HG02759 (cell line): ENCODE data around the gene ENTPD1.

Source experiments
- ATAC-seq: cut with Tn5 transposase; IDR thresholded peaks from one replicate; pipeline ENCODE4 v1.9.1; 2021; ENCODE audit warnings: mild to moderate bottlenecking, moderate library complexity; ENCODE audit not compliant: unreplicated experiment

ENTPD1 gene

DNA sequence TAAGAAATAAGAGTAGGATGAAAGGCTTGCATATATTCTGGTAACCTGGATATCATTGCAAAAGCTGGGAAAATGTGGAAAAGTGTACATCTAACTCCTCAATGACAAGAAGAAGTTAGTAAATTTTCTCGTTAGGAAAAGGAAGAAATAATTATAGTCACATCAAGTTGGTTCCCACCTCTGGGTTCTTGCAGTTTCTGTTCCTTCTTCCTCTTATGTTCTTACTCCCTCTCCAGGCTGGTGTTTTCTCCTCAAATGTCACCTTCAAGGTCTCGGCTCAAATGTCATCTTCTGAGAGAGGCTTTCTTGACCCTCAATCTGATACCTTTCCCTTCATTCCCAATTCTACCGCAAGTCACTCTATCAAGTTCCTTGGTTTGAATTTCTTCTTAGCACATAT lies 64.4 kb downstream of the ENTPD1 start:
- no peak for ATAC-seq

DNA sequence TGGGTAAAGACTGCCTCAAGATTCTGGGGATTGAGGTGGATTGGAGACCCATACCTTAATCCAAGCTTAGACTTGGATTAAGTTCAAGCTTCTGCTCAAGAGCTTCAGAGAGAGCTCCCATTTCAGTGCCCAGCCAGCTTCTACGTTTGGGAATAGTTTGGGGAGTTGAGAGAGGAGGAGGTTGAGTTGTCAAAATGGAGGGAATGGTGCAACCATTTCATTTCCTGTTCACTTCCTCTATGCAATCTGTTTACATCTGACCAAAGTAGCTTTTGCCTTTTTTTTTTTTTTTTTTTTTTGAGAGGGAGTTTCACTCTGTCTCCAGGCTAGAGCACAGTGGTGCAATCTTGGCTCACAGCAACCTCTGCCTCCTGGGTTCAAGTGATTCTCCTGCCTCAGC lies 65.8 kb downstream of the ENTPD1 start:
- no peak for ATAC-seq

GRCh38 chr10:95830044-95830443 lies 74.1 kb downstream of the ENTPD1 start:
- no peak for ATAC-seq

DNA sequence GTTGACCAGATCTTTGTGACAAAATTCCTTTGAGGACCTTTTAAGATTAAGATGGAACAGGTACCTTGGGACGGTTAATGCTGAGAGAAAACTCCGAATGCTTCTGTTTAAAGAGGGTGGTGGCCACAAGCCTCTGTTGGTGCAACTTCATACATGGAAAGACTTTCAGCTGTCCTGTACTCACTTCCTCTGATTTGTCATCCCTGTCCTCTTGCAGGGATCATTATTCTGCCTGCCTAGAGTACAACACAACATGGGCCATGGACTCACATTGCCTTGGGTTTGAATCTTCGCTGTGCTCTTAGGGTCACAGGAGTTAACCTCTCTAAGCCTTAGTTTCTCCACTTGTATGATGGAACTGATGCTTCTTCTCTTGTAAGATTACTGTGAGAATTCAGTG lies 75.1 kb downstream of the ENTPD1 start:
- no peak for ATAC-seq

- no peak for ATAC-seq
These were observed 75.6 kb downstream of the ENTPD1 start for GRCh38 chr10:95831515-95831914.

DNA sequence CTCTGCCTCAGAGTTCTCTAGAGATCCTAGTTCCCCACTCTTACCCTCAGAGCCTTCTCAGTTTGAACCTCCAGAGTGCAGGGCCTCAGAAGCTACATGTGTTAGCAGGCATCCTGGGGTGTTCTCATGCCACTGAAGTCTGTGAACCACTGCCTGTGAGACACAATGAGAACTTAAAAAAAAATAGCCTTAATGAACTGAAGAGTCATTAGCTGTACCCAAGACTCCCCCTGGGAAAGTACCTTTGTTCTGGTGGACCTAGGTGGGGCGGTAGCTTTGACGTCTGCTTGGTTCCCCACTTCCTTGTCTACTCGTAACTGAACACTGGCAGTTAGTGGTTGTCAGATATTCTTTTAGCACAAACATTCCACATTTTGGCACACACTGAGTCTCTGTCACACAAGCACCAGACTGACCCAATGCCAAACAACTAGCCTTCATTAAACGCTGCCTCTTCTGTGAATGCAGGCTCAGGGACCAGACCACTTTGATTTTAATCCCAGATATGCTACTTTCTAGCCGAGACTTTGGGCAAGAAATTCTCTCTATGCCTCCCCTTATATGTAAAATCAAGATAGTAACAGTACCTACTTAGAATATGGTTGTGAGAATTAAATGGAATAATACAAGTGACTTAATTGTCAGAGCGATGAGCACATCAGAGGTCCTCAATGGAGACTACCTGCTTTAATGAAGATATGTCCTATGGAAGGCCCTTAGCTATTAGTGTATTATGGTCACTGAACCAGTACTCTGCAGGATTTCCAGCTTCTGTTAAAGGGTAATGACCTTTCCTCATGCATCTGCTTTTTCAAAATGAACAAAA lies 76.5 kb downstream of the ENTPD1 start:
- ATAC-seq, result peak; percentile 87

- ATAC-seq, result no peak
These were observed 77.2 kb downstream of the ENTPD1 start for GRCh38 chr10:95833042-95833610.

DNA sequence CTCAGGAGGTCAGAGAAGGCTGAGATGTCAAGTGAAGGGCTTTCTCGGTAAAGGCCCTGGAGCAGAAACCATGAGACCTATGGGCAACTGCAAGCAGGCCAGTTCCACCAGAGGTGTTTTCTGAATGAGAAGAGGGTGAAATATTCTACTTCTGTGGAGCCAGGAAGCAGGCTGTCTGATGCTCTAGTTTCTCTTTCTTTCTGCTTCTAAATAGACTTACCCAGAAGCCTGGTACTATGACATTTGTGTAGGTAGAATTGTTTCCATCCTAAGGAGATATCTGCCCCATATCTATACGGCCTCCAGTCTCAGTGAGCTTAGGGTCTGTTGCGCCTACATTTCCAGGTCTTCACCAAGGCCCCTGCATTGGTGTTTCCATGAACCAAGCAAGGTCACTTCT lies 78.4 kb downstream of the ENTPD1 start:
- ATAC-seq, result no peak

GRCh38 chr10:95835149-95835860 lies 79.3 kb downstream of the ENTPD1 start:
- ATAC-seq, result no peak

GRCh38 chr10:95835911-95836310 lies 79.9 kb downstream of the ENTPD1 start:
- no peak for ATAC-seq

GRCh38 chr10:95836610-95837355 lies 80.8 kb downstream of the ENTPD1 start:
- ATAC-seq, result no peak

GRCh38 chr10:95837356-95837776 lies 81.4 kb downstream of the ENTPD1 start:
- ATAC-seq, result peak; percentile 30

DNA sequence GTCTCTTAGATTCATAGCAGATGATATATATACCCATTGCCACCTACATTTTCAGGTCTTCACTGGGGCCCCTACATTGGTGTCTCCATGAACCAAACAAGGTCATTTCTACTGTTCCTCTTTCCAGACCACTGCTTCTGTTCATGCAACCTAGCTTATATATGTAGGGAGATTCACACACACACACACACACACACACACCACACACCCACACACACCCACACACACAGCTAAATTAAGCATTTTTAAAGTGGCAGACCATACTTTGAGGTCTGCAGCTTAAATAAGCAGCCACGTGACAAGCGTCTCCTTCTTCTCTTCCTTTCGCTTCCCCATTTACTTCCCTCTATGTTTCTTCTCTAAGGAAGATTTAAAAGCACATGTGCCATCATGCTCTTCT lies 81.8 kb downstream of the ENTPD1 start:
- peak; percentile 48 for ATAC-seq

DNA sequence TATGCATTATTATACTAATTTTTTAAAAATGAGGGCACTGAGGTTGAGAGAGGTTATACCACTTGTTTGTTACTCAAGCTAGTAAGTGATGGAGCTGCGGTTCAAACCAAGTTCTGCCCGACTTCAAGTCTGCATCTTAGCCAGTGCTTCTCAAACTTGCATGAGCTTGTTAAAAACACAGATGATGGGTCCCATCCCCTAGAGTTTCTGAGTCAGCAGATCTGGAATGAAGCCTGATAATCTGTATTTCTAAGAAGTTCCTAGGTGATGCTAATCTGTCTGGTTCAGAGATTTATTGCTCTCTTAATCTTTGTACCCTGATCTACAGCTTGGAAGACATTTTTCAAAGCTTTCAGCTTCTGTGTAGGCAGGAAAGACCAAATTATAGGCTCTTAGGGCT lies 84.2 kb downstream of the ENTPD1 start:
- ATAC-seq, result no peak

DNA sequence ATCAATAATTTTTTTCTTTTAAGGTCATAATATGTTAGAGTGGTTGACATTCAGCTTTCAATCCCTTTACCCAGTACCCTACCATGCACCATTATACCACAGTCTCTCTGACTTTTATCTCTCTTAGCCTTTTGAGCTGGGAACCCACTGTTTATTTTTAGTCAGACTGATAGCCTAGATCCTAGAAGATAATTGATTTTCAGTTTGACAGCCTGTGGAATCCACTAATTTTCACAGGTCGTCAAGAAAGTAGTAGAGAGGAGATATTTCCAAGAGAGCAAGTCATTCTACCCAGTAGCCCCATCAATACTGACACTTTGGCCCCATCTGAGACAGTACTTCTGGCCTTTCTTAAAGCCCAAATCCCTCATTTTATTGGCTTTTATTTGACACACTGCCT lies 84.7 kb downstream of the ENTPD1 start:
- ATAC-seq, result no peak

DNA sequence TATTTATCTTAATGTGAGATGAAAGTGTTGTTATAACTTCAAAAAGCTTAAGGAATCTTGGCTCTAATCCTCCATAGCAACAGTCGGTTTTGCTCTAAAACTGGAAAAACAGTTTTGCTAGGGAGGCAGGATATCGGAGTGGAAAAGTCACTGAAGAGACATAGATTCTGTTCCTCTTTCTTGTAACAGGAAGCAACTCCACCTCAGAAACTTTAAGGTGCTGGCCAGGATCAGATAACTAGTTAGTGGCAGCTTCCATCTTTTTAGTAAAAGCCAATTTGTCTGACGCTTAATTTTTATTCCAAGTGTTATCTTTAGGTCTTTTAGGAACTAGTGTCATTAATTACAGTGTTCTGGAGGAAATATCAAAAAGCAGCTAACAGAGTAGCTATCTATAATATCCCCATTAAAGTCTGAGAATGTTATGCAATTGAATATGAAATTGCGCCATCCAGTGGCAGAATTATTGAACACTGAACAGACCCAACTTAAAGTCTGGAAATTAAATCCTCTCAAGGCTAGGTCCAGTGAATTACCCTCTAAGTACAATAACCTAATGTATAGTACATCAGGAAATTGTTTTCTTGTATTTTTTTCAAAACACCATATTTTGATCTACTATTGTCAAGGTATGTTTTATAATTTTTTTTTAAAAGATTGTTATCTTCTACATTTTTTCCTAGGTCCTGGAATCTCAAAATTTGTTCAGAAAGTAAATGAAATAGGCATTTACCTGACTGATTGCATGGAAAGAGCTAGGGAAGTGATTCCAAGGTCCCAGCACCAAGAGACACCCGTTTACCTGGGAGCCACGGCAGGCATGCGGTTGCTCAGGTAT lies 85.9 kb downstream of the ENTPD1 start:
- ATAC-seq, result peak; percentile 40

- ATAC-seq, result no peak
These were observed 89.4 kb downstream of the ENTPD1 start for GRCh38 chr10:95845411-95845810.

DNA sequence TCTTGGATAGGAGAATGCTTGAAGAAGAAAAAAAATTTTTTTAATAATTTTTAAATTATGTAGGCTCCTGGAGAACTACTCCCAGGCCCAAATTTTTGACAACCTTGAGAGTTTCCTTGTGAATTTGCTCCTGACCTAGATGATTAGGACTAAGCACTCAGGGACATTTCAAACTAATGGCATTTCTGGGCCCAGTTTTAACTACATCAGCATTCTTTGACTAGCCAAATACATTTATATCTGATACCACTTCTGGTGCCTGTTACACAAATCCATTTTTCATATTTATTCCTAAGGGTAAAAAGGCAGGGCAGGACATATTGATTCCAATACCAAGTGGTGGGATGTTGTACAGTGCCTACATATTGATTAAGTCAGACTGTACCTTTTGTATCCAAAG lies 91.0 kb downstream of the ENTPD1 start:
- ATAC-seq, result no peak

DNA sequence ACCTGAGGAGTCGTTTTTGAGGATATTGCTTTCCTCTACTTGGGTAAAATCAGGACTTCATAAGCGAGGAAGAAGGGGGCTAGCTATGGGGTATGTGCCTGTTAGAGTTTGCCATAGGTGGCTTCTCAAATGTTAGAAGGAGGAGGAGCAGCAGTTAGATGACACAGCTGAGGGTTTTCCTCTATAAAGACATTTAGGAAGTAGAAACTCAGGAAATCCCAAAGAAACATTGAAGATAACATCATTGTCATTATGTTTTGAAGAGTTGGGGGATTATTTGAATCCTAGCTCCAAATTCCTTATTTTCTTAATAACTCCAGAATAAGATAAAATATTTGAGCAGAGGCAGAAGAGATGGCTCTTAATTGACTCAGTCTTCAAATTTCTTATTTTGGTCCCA lies 92.9 kb downstream of the ENTPD1 start:
- ATAC-seq, result no peak

DNA sequence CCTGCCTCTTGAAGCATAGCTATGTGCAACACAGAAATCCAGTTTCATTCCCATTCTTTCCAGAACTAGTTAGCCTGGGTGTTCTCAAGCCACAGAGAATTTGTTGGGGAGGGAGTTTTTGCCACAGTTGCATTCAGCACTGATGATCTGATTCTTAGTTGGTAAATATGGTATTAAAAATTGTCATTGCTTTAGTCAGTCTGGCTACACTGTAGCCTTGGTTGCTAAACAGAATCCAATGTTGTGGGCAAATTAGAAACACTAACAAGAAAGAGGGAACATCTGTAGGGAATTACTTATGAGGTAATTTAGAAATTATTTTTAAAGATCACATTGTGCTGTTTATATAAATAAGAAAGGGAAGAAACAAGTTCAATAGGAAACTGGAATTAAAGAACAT lies 94.8 kb downstream of the ENTPD1 start:
- ATAC-seq, result no peak
